ENCODE data around the gene KLC4. TPM values are rescaled to one million over a fixed set of nuclear protein-coding genes. Genes with fewer than 3 reads are reported as not detected.

KLC4 gene
- total RNA-seq, 4 donors from 2014 or later, result 18.0 to 43.4 (median 30.2) TPM

GRCh38 chr6:43097502-43097901, 38.1 kb downstream of the KLC4 start:
- no peak for TF ChIP-seq POLR2A (IDR thresholded peaks at IDR 0.05)
- TF ChIP-seq POLR2AphosphoS5 (IDR thresholded peaks at IDR 0.05), result no peak
- TF ChIP-seq CTCF (IDR thresholded peaks at IDR 0.05), result no peak
- TF ChIP-seq EP300 (IDR thresholded peaks at IDR 0.05), result no peak
- ATAC-seq, result no peak
- H3K4me3 ChIP-seq, result no peak overlapping the region
- no peaks in the 10 kb centered on the region for H3K36me3 ChIP-seq
- H3K27ac ChIP-seq, result no peak overlapping the region
- H3K9me3 ChIP-seq, result no peaks in the 10 kb centered on the region
- peaks cover 0 to 22% (median 0%) of the 10 kb centered on the region in 3 donors for H3K4me1 ChIP-seq
- H3K27me3 ChIP-seq, result peaks cover 8% of the 10 kb centered on the region
- 83 to 100% methylated on average over 1 to 2 of the region's 4 CpGs for WGBS, 2 donors (ENCODE audit: low coverage in 1 of 2)

GRCh38 chr6:43101497-43101896, 42.1 kb downstream of the KLC4 start:
- TF ChIP-seq CTCF (IDR thresholded peaks at IDR 0.05) (no peak), EP300 (IDR thresholded peaks at IDR 0.05) (no peak)
- 30 to 54% methylated on average over 2 to 4 of the region's 4 CpGs for WGBS, 2 donors (ENCODE audit: low coverage in 1 of 2)
- no peaks in the 10 kb centered on the region for H3K36me3 ChIP-seq
- no peaks in the 10 kb centered on the region for H3K9me3 ChIP-seq
- no peak overlapping the region for H3K27ac ChIP-seq
- ATAC-seq, result no peak
- H3K4me3 ChIP-seq, result no peak overlapping the region
- peaks cover 0 to 4% (median 0%) of the 10 kb centered on the region in 3 donors for H3K4me1 ChIP-seq
- peaks cover 8% of the 10 kb centered on the region for H3K27me3 ChIP-seq

- 65 to 100% methylated on average over 1 to 2 of the region's 2 CpGs for WGBS, 2 donors (ENCODE audit: low coverage in 1 of 2)
- no peak for TF ChIP-seq POLR2A (IDR thresholded peaks at IDR 0.05)
- Histone ChIP-seq H3K9me3 (no peaks in the 10 kb centered on the region), H3K27me3 (peaks cover 2% of the 10 kb centered on the region), H3K36me3 (no peaks in the 10 kb centered on the region), H3K4me1 (no peaks in the 10 kb centered on the region), H3K4me3 (no peak overlapping the region), H3K27ac (no peak overlapping the region)
- no peak for ATAC-seq
Observed at GRCh38 chr6:43103253-43103876, 43.9 kb downstream of the KLC4 start.

GRCh38 chr6:43105538-43106222, 46.2 kb downstream of the KLC4 start:
- no peak overlapping the region for H3K4me3 ChIP-seq
- no peaks in the 10 kb centered on the region for H3K9me3 ChIP-seq
- H3K36me3 ChIP-seq, result no peaks in the 10 kb centered on the region
- WGBS, 2 donors (ENCODE audit: low coverage in 1 of 2), result 81 to 91% methylated on average over 6 to 8 of the region's 9 CpGs
- no peaks in the 10 kb centered on the region for H3K4me1 ChIP-seq
- ATAC-seq, result no peak
- no peak for TF ChIP-seq CTCF (IDR thresholded peaks at IDR 0.05)
- TF ChIP-seq EP300 (IDR thresholded peaks at IDR 0.05), result no peak
- no peak for TF ChIP-seq POLR2AphosphoS5 (IDR thresholded peaks at IDR 0.05)
- no peak for TF ChIP-seq POLR2A (IDR thresholded peaks at IDR 0.05)
- no peak overlapping the region for H3K27ac ChIP-seq
- no peaks in the 10 kb centered on the region for H3K27me3 ChIP-seq

- no peaks in the 10 kb centered on the region for H3K36me3 ChIP-seq
- H3K4me1 ChIP-seq, result no peaks in the 10 kb centered on the region
- WGBS, 2 donors (ENCODE audit: low coverage in 1 of 2), result 93 to 96% methylated on average over 8 to 12 of the region's 12 CpGs
- no peaks in the 10 kb centered on the region for H3K9me3 ChIP-seq
- H3K27me3 ChIP-seq, result no peaks in the 10 kb centered on the region
- no peak overlapping the region for H3K27ac ChIP-seq
- no peak overlapping the region for H3K4me3 ChIP-seq
- TF ChIP-seq POLR2A (IDR thresholded peaks at IDR 0.05), result no peak
- TF ChIP-seq POLR2AphosphoS5 (IDR thresholded peaks at IDR 0.05), result no peak
- TF ChIP-seq CTCF (IDR thresholded peaks at IDR 0.05), result no peak
- no peak for TF ChIP-seq EP300 (IDR thresholded peaks at IDR 0.05)
- no peak for ATAC-seq
Observed at GRCh38 chr6:43107344-43108062, 48.1 kb downstream of the KLC4 start.

Data from gastroesophageal sphincter (tissue), 4 donors.